H1 (cell line): ENCODE results near the gene LRTM2. TPM values are rescaled to one million over a fixed set of nuclear protein-coding genes. Genes with fewer than 3 reads are reported as not detected.

Experiments used
- CTCF ChIA-PET: fragments of 300-600 bp; sonication (Branson Sonifier 250); formaldehyde crosslinking; loops from one replicate; lab custom pipeline; 2021; ENCODE audit not compliant: partially characterized antibody; lab: Charles Lee
- POLR2A ChIA-PET: fragments of 300-600 bp; sonication (Branson Sonifier 250); formaldehyde crosslinking; loops from one replicate; lab custom pipeline; 2021; ENCODE audit warnings: inconsistent platforms; ENCODE audit not compliant: partially characterized antibody; lab: Charles Lee
- DNase-seq, 2 experiments: peaks; one replicate each; pipeline versions ENCODE4 v3.0.0 to v3.0.0-alpha.2; 2010 to 2022; ENCODE audit warnings: low spot score in 2 of 2, low read depth in 1 of 2, mixed read lengths in 1 of 2
- FAIRE-seq: peaks from 2 replicates; lab custom pipeline; 2011; peaks lifted over from hg19 to GRCh38; lab: Jason Lieb, UNC
- H2AFZ ChIP-seq: 2 replicates; pipeline ENCODE4 v1.8.1; 2012; ENCODE audit warnings: low read length, inconsistent platforms
- H2AK5ac ChIP-seq: 2 replicates; pipeline ENCODE4 v1.6.1; 2013; ENCODE audit warnings: low read depth, low read length
- H2BK120ac ChIP-seq: replicated peaks from 2 replicates; pipeline ENCODE3; 2013; ENCODE audit warnings: low read depth, low read length, inconsistent platforms
- H2BK12ac ChIP-seq: 2 replicates; pipeline ENCODE4 v1.6.1; 2013; ENCODE audit warnings: low read depth, low read length
- H2BK15ac ChIP-seq: 2 replicates; pipeline ENCODE4 v1.6.1; 2013; ENCODE audit warnings: low read length
- H2BK20ac ChIP-seq: 2 replicates; pipeline ENCODE4 v1.6.1; 2013; ENCODE audit warnings: low read length
- H2BK5ac ChIP-seq: 2 replicates; pipeline ENCODE4 v1.6.1; 2013; ENCODE audit warnings: low read depth, low read length
- H3K14ac ChIP-seq: 2 replicates; pipeline ENCODE4 v1.6.1; 2013; ENCODE audit warnings: inconsistent platforms; ENCODE audit not compliant: insufficient read length
- H3K18ac ChIP-seq: 2 replicates; pipeline ENCODE4 v1.6.1; 2013; ENCODE audit warnings: low read length; ENCODE audit errors: extremely low read depth
- H3K23ac ChIP-seq: 2 replicates; pipeline ENCODE4 v1.6.1; 2013; ENCODE audit warnings: inconsistent platforms; ENCODE audit not compliant: insufficient read length
- H3K23me2 ChIP-seq: 2 replicates; pipeline ENCODE4 v1.6.1; 2013; ENCODE audit warnings: low read depth, low read length
- H3K27ac ChIP-seq: 2 replicates; pipeline ENCODE4 v1.6.1; 2011; ENCODE audit warnings: low read depth, low read length, inconsistent platforms
- H3K27me3 ChIP-seq, 4 experiments: replicated peaks in 1 of 4; 1 replicate in 1 of 4; 2 replicates in 3 of 4; pipeline versions ENCODE4 v1.6.1 to v1.8.1; 2011 to 2013; ENCODE audit warnings: low read length in 3 of 4, mild to moderate bottlenecking in 3 of 4, inconsistent platforms in 2 of 4, mixed read lengths in 2 of 4, moderate library complexity in 1 of 4; ENCODE audit not compliant: control insufficient read depth in 3 of 4, insufficient read depth in 3 of 4; ENCODE audit errors: extremely low read depth in 1 of 4
- H3K36me3 ChIP-seq, 4 experiments: 2 replicates each; pipeline versions ENCODE4 v1.6.1 to v1.8.1; 2011 to 2013; ENCODE audit warnings: mild to moderate bottlenecking in 4 of 4, low read length in 3 of 4, moderate library complexity in 2 of 4, control low read depth in 1 of 4, inconsistent platforms in 1 of 4; ENCODE audit not compliant: insufficient read depth in 4 of 4, control insufficient read depth in 2 of 4
- H3K4ac ChIP-seq: replicated peaks from 2 replicates; pipeline ENCODE3; 2013; ENCODE audit warnings: low read length, low read depth, mixed read lengths, inconsistent platforms; ENCODE audit not compliant: insufficient read length
- H3K4me1 ChIP-seq, 4 experiments: replicated peaks in 1 of 4; 1 replicate in 1 of 4; 2 replicates in 3 of 4; pipeline versions ENCODE4 v1.6.1 to v1.8.1; 2011 to 2013; ENCODE audit warnings: low read length in 3 of 4, inconsistent platforms in 2 of 4, mixed read lengths in 1 of 4; ENCODE audit not compliant: insufficient read depth in 4 of 4, control insufficient read depth in 3 of 4
- H3K4me2 ChIP-seq, 2 experiments: 2 replicates each; pipeline versions ENCODE4 v1.6.1 to v1.8.1; 2011 to 2013; ENCODE audit warnings: low read depth in 2 of 2, low read length in 2 of 2, control low read depth in 1 of 2, inconsistent platforms in 1 of 2, mild to moderate bottlenecking in 1 of 2; ENCODE audit not compliant: insufficient read depth in 1 of 2
- H3K4me3 ChIP-seq, 4 experiments: fragments of 200-600, 300-600 bp in 1 of 4; sonication (generic), shearing (Covaris generic), sonication (Bioruptor Twin) in 1 of 4; 2 replicates each; pipeline versions ENCODE4 v1.5.1 to v1.8.1; 2011 to 2016; ENCODE audit warnings: low read length in 4 of 4, low read depth in 3 of 4, control low read depth in 2 of 4, inconsistent platforms in 2 of 4, mild to moderate bottlenecking in 2 of 4, mixed read lengths in 1 of 4, moderate library complexity in 1 of 4; ENCODE audit not compliant: insufficient read depth in 2 of 4; ENCODE audit errors: extremely low read depth in 1 of 4
- H3K56ac ChIP-seq: replicated peaks from 2 replicates; pipeline ENCODE3; 2013; ENCODE audit warnings: low read depth, mild to moderate bottlenecking, mixed read lengths, low read length, inconsistent platforms; ENCODE audit not compliant: insufficient read length
- H3K79me1 ChIP-seq: 2 replicates; pipeline ENCODE4 v1.6.1; 2013; ENCODE audit warnings: low read depth, low read length, control low read depth
- H3K79me2 ChIP-seq, 2 experiments: 2 replicates each; pipeline versions ENCODE4 v1.6.1 to v1.8.1; 2012 to 2013; ENCODE audit warnings: low read length in 2 of 2, mild to moderate bottlenecking in 2 of 2, inconsistent platforms in 1 of 2; ENCODE audit not compliant: insufficient read depth in 2 of 2, control insufficient read depth in 1 of 2
- H3K9ac ChIP-seq, 4 experiments: replicated peaks in 1 of 4; 1 replicate in 1 of 4; 2 replicates in 3 of 4; pipeline versions ENCODE4 v1.6.1 to v1.8.1; 2011 to 2013; ENCODE audit warnings: low read depth in 3 of 4, low read length in 3 of 4, control low read depth in 2 of 4, mild to moderate bottlenecking in 2 of 4, moderate library complexity in 2 of 4, inconsistent platforms in 1 of 4; ENCODE audit errors: extremely low read depth in 1 of 4
- H3K9me3 ChIP-seq, 2 experiments: 2 replicates each; pipeline versions ENCODE4 v1.6.1 to v1.8.1; 2012 to 2013; ENCODE audit warnings: mild to moderate bottlenecking in 2 of 2, moderate library complexity in 2 of 2, control low read depth in 1 of 2, inconsistent platforms in 1 of 2, low read depth in 1 of 2, low read length in 1 of 2, mixed read lengths in 1 of 2; ENCODE audit not compliant: insufficient read depth in 2 of 2
- H4K20me1 ChIP-seq, 2 experiments: replicated peaks in 1 of 2; 2 replicates each; pipeline versions ENCODE3 to v1.8.1; 2011 to 2013; ENCODE audit warnings: inconsistent platforms in 2 of 2, low read length in 2 of 2, mild to moderate bottlenecking in 1 of 2; ENCODE audit not compliant: insufficient read depth in 2 of 2, control insufficient read depth in 1 of 2
- H4K5ac ChIP-seq: 2 replicates; pipeline ENCODE4 v1.6.1; 2013; ENCODE audit warnings: low read length, low read depth, mixed read lengths, inconsistent platforms; ENCODE audit not compliant: insufficient read length
- H4K8ac ChIP-seq: 2 replicates; pipeline ENCODE4 v1.8.0; 2013; ENCODE audit warnings: mild to moderate bottlenecking, moderate library complexity, low read length, inconsistent platforms; ENCODE audit not compliant: insufficient read depth; ENCODE audit errors: extremely low read depth
- H4K91ac ChIP-seq: replicated peaks from 2 replicates; pipeline ENCODE3; 2013; ENCODE audit warnings: low read length, mixed read lengths, inconsistent platforms; ENCODE audit not compliant: insufficient read length
- KDM1A ChIP-seq: fragments of 200-600, 300-600 bp; sonication (generic); IDR thresholded peaks from 2 replicates; pipeline ENCODE4 v1.7.1; 2016; ENCODE audit warnings: mild to moderate bottlenecking, low read length, borderline replicate concordance
- MAFK ChIP-seq: IDR thresholded peaks from 2 replicates; pipeline ENCODE4 v1.6.1; 2012; ENCODE audit warnings: low read depth, mild to moderate bottlenecking, improper control_type of control experiment, low read length
- WGBS, 2 experiments: shearing (Covaris generic) in 1 of 2; methylation state at CpG; one replicate each; pipeline versions ENCODE4 v1.1.6 to v1.1.7; 2013 to 2015; ENCODE audit warnings: low lambda C conversion rate in 2 of 2, mixed read lengths in 2 of 2, inconsistent platforms in 1 of 2, low coverage in 1 of 2, missing lambda C conversion rate in 1 of 2; ENCODE audit not compliant: insufficient replicate concordance in 2 of 2, insufficient coverage in 1 of 2, insufficient read length in 1 of 2; ENCODE audit errors: extremely low coverage in 1 of 2, missing lambda C conversion rate in 1 of 2; 5-methylcytosine and 5-hydroxymethylcytosine counted together
- polyA plus RNA-seq, 7 experiments: library from polyadenylated mRNA; depleted of rRNA in 3 of 7; stranded (reverse) in 5 of 7; unstranded in 2 of 7; fragments of >200 nt in 5 of 7; fragments of 200-250 nt in 2 of 7; gene quantifications; 1 replicate in 5 of 7; 2 replicates in 1 of 7; 4 replicates in 1 of 7; pipeline versions ENCODE4 v1.2.1 to v1.2.3, GENCODE V29; 2011 to 2013; ENCODE audit warnings: missing spikeins in 2 of 7, mixed read lengths in 2 of 7
- total RNA-seq: library from RNA; stranded (reverse); fragmentation: NEBNext Ultra II Directional; extraction: Animal tissue kit (Norgen Biotek cat#: 25700); gene quantifications from 2 replicates; pipeline ENCODE4 v1.2.1, GENCODE V29; 2021

LRTM2 gene
- total and polyA plus RNA-seq, 2 of the 8 experiments (the other 6 are each of a cell fraction or from before 2014, with no cell fraction given): 0.06 TPM; not detected in 1

DNA sequence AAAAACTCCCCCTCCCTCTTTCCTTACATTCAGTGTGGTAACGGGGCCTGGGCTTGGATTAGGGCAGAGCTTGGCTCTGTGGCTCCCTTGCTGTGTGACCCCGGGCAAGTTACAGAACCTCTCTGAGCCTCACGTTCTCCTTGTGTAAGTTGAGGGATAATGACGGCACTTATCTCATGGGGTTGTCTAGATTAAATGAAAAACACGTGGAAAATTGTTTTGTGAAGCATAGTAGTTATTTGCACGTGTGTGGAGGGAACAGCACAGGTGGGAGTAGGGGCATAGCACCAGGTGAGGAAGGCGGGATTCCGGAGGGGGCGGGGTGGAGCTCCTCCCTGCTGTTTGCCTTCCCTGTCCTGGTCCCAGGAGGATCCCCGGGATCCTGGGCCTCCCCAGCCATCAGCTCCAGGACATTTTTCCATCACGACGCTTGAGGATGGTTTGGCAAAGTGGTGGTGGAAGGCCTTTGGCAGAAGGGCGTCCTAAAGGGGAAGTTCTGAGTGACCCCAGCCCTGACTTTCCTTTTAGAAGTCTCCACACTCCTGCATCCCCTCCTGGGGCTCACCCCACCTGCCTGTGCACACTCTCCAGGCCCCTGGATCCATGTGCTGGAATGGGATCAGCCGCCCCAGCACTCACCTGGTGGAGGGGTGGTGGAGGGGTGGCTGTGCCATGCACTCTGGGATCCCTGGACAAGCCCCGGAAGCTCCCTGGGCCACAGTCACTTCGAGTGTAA lies 22.7 kb downstream of the LRTM2 start:
- no peak overlapping the region for H3K14ac ChIP-seq
- H3K56ac ChIP-seq: no peak overlapping the region
- H3K4me2 ChIP-seq: no peak overlapping the region
- no peaks in the 10 kb centered on the region for H3K79me2 ChIP-seq
- H4K20me1 ChIP-seq: no peaks in the 10 kb centered on the region
- H2AK5ac ChIP-seq: no peak overlapping the region
- H2BK15ac ChIP-seq: no peak overlapping the region
- ChIA-PET CTCF (interaction anchor here (1.3 to 2.9 kb wide), 3 partner anchors 10 to 97 kb away, joined by 3 to 11 read pairs (median 4); no protein-coding TSS in a partner anchor), POLR2A (no interaction called here)
- H3K18ac ChIP-seq: no peak overlapping the region; the same call in 1 of the 2 replicates
- no peak overlapping the region for H3K9ac ChIP-seq
- no peaks in the 10 kb centered on the region for H3K9me3 ChIP-seq
- H3K27me3 ChIP-seq: no peaks in the 10 kb centered on the region
- H4K91ac ChIP-seq: no peak overlapping the region
- no peaks in the 10 kb centered on the region for H3K36me3 ChIP-seq
- H3K4me3 ChIP-seq: no peak overlapping the region
- peaks cover 0 to 15% (median 6%) of the 10 kb centered on the region in 4 experiments; a peak in 5 of 7 replicates for H3K4me1 ChIP-seq
- H2AFZ ChIP-seq: no peak overlapping the region
- TF ChIP-seq MAFK (no peak), KDM1A (peak; percentile 57; the same call in 1 of the 2 replicates)
- no peak overlapping the region for H2BK5ac ChIP-seq
- no peak overlapping the region for H4K8ac ChIP-seq
- H2BK12ac ChIP-seq: no peak overlapping the region
- no peak overlapping the region for H3K4ac ChIP-seq
- no peaks in the 10 kb centered on the region for H3K23me2 ChIP-seq
- WGBS, 2 experiments: 84% methylated on average over 14 of the region's 16 CpGs; no CpG with 5 or more reads in 1 of the 2 experiments
- no peak overlapping the region for H3K27ac ChIP-seq
- H3K23ac ChIP-seq: no peak overlapping the region
- no peak overlapping the region for H4K5ac ChIP-seq
- DNase-seq (peak in 1 of 2 experiments; percentile 45), FAIRE-seq (no peak)
- H2BK120ac ChIP-seq: no peak overlapping the region
- no peaks in the 10 kb centered on the region for H3K79me1 ChIP-seq
- no peak overlapping the region for H2BK20ac ChIP-seq
